ENCODE data around the gene TMEM247. TPM values are rescaled to one million over a fixed set of nuclear protein-coding genes. Genes with fewer than 3 reads are reported as not detected.
"Not testable (repeated sequence)": the region's sequence is repeated elsewhere in the genome, so short reads cannot be mapped to it uniquely, and the experiment has no call there.

Gene TMEM247
- total RNA-seq, 1 experiment from 2014 or later, result not detected

- Histone ChIP-seq H3K4me2 (ENCODE audit: low read depth, low read length, poor library complexity, severe bottlenecking) (no peak overlapping the region), H3K9ac (ENCODE audit: low read length) (no peak overlapping the region), H3K4me3 (ENCODE audit: low read length) (no peak overlapping the region), H3K79me2 (ENCODE audit: low read length) (no peaks in the 10 kb centered on the region), H3K9me3 (ENCODE audit: low read length) (0 out of 2 replicates have a peak, but pooled peaks cover 4% of the 10 kb centered on the region), H3K4me1 (ENCODE audit: low read length) (no peaks in the 10 kb centered on the region), H2AFZ (ENCODE audit: low read length) (no peak overlapping the region), H4K20me1 (ENCODE audit: insufficient read depth, low read depth, low read length) (no peaks in the 10 kb centered on the region), H3K27ac (ENCODE audit: low read length) (no peak overlapping the region), H3K36me3 (ENCODE audit: insufficient read depth, low read length) (no peaks in the 10 kb centered on the region), H3K27me3 (ENCODE audit: low read length) (no peaks in the 10 kb centered on the region; the same call in 1 of the 2 replicates), H3K9me2 (replicated peaks; ENCODE audit: insufficient read depth, low read length) (no peaks in the 10 kb centered on the region)
- no peak for DNase-seq
Observed at GRCh38 chr2:46514738-46515137, 35.4 kb downstream of the TMEM247 start.

DNA sequence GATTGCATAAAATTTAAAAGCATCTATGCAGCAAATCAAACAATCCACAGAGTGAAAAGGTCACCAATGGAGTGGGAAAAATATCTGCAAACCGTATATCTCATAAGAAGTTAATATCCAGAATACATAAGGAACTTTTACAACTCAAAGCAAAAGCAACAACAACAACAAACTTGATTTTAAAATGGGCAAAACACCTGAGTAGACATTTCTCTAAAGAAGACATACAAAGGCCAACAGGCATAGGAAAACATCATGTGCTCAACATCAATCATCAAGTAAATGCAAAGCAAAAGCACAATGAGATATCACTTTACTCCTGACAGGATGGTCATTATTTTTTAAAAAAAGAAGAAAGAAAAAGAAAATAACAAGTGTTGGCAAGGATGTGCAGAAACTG is 38.1 kb downstream of the TMEM247 start:
- no peaks in the 10 kb centered on the region for H3K4me1 ChIP-seq (ENCODE audit: low read length)
- no peak overlapping the region for H3K4me3 ChIP-seq (ENCODE audit: low read length)

GRCh38 chr2:46518861-46519260 is 39.5 kb downstream of the TMEM247 start:
- H3K27ac ChIP-seq (ENCODE audit: low read length), result no peak overlapping the region
- no peak overlapping the region for H2AFZ ChIP-seq (ENCODE audit: low read length)
- H3K9me3 ChIP-seq (ENCODE audit: low read length), result 0 out of 2 replicates have a peak, but pooled peaks cover 4% of the 10 kb centered on the region
- no peaks in the 10 kb centered on the region for H3K79me2 ChIP-seq (ENCODE audit: low read length)
- no peaks in the 10 kb centered on the region for H3K9me2 ChIP-seq (replicated peaks; ENCODE audit: insufficient read depth, low read length)
- no peak overlapping the region for H3K4me3 ChIP-seq (ENCODE audit: low read length)
- H3K4me2 ChIP-seq (ENCODE audit: low read depth, low read length, poor library complexity, severe bottlenecking), result no peak overlapping the region
- H3K27me3 ChIP-seq (ENCODE audit: low read length), result no peaks in the 10 kb centered on the region; the same call in 1 of the 2 replicates
- no peaks in the 10 kb centered on the region for H3K36me3 ChIP-seq (ENCODE audit: insufficient read depth, low read length)
- no peak overlapping the region for H3K9ac ChIP-seq (ENCODE audit: low read length)
- no peaks in the 10 kb centered on the region for H3K4me1 ChIP-seq (ENCODE audit: low read length)
- no peak for DNase-seq
- H4K20me1 ChIP-seq (ENCODE audit: insufficient read depth, low read depth, low read length), result no peaks in the 10 kb centered on the region

More for the DNA sequence above, 38.1 kb downstream of the TMEM247 start:
- Histone ChIP-seq H3K9me2 (replicated peaks; ENCODE audit: insufficient read depth, low read length) (no peaks in the 10 kb centered on the region), H3K9ac (ENCODE audit: low read length) (no peak overlapping the region), H3K36me3 (ENCODE audit: insufficient read depth, low read length) (no peaks in the 10 kb centered on the region), H3K79me2 (ENCODE audit: low read length) (no peaks in the 10 kb centered on the region), H3K27ac (ENCODE audit: low read length) (no peak overlapping the region), H3K27me3 (ENCODE audit: low read length) (no peaks in the 10 kb centered on the region; the same call in 1 of the 2 replicates), H3K4me2 (ENCODE audit: low read depth, low read length, poor library complexity, severe bottlenecking) (no peak overlapping the region), H3K9me3 (ENCODE audit: low read length) (0 out of 2 replicates have a peak, but pooled peaks cover 4% of the 10 kb centered on the region), H4K20me1 (ENCODE audit: insufficient read depth, low read depth, low read length) (no peaks in the 10 kb centered on the region), H2AFZ (ENCODE audit: low read length) (no peak overlapping the region)
- DNase-seq, result no peak

DNA sequence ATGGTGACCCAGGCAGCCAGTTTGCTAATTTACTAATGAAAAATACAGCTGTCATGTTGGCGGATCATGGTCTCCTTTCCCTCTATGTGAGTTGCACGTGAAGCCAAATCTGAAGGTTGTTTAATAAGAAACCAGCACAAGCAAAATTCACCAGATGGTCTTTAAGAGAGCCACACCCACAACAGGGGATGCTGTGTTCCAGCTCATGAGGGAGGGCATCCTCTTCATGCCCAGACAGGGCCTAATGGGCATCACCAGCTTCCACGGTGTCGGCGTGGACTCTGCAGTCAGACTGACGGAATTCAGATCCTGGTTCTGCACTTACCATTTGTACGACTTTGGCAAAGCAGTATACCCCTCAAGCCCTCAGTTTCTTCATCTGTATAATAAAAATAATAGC is 39.9 kb downstream of the TMEM247 start:
- DNase-seq, result no peak
- Histone ChIP-seq H4K20me1 (ENCODE audit: insufficient read depth, low read depth, low read length) (no peaks in the 10 kb centered on the region), H3K4me2 (ENCODE audit: low read depth, low read length, poor library complexity, severe bottlenecking) (no peak overlapping the region), H3K9me2 (replicated peaks; ENCODE audit: insufficient read depth, low read length) (no peaks in the 10 kb centered on the region), H3K27ac (ENCODE audit: low read length) (no peak overlapping the region), H3K79me2 (ENCODE audit: low read length) (no peaks in the 10 kb centered on the region), H3K27me3 (ENCODE audit: low read length) (no peaks in the 10 kb centered on the region; the same call in 1 of the 2 replicates), H3K36me3 (ENCODE audit: insufficient read depth, low read length) (no peaks in the 10 kb centered on the region), H3K4me1 (ENCODE audit: low read length) (no peaks in the 10 kb centered on the region), H2AFZ (ENCODE audit: low read length) (no peak overlapping the region), H3K9me3 (ENCODE audit: low read length) (0 out of 2 replicates have a peak, but pooled peaks cover 3% of the 10 kb centered on the region), H3K9ac (ENCODE audit: low read length) (no peak overlapping the region), H3K4me3 (ENCODE audit: low read length) (no peak overlapping the region)

DNA sequence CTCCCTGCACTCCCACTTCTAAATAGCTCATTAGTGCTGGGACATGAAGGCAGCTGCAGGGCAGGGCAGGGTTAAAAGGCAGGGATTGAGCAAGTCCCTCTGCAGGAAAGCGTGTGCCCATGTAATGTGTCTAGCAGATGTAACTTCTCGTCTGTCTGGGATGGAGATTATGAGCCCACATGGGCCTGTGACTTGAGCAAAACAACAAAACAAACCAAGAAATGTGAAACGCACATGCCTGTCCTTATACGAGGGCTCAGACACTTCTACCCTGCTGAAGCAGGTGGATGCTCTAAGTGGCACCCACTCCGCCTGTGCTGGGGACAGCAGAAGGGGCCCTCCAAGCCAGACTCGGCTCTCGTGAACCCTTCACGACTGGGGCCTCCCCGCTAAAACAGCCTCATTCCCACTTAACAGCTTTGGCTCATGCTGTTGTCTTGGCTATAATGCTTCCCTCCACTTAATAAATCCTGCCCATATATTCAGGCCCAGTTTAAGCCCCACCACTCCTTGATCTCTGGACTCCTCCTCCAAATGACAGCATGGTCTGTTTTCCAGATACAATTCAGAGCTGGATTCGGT is 40.9 kb downstream of the TMEM247 start:
- Histone ChIP-seq H3K4me3 (ENCODE audit: low read length) (no peak overlapping the region), H3K27me3 (ENCODE audit: low read length) (no peaks in the 10 kb centered on the region), H3K9me3 (ENCODE audit: low read length) (no peaks in the 10 kb centered on the region), H2AFZ (ENCODE audit: low read length) (no peak overlapping the region), H3K36me3 (ENCODE audit: insufficient read depth, low read length) (no peaks in the 10 kb centered on the region), H3K4me1 (ENCODE audit: low read length) (no peaks in the 10 kb centered on the region), H3K9ac (ENCODE audit: low read length) (no peak overlapping the region), H4K20me1 (ENCODE audit: insufficient read depth, low read depth, low read length) (no peaks in the 10 kb centered on the region), H3K27ac (ENCODE audit: low read length) (no peak overlapping the region), H3K9me2 (replicated peaks; ENCODE audit: insufficient read depth, low read length) (no peaks in the 10 kb centered on the region), H3K79me2 (ENCODE audit: low read length) (no peaks in the 10 kb centered on the region), H3K4me2 (ENCODE audit: low read depth, low read length, poor library complexity, severe bottlenecking) (no peak overlapping the region)
- no peak for DNase-seq

DNA sequence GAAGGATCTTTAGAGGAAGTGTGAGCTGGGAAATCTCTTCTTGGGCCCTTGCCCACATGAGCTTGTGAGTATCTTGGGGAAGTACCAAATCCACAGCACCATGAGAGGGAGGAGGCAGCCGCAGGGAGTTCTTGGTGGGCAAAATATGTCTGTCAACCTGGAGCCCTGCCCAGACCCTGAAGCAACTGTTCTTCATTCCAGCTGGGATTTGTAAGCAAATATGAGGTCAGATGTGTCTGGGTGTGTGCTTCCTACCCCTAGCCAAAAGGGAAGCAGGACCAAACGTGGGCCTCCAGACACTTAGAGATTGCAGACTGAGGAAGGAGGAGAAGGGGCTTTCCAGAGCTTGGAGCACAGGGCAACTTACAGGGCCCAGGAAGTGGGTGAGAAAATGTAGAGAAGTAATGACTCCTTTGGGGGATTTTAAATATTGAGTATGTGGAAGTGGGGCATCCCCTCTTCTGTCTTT is 41.9 kb downstream of the TMEM247 start:
- Histone ChIP-seq H3K79me2 (ENCODE audit: low read length) (no peaks in the 10 kb centered on the region), H3K27me3 (ENCODE audit: low read length) (no peaks in the 10 kb centered on the region), H3K9me2 (replicated peaks; ENCODE audit: insufficient read depth, low read length) (no peaks in the 10 kb centered on the region), H3K4me1 (ENCODE audit: low read length) (no peaks in the 10 kb centered on the region), H3K9me3 (ENCODE audit: low read length) (no peaks in the 10 kb centered on the region), H3K36me3 (ENCODE audit: insufficient read depth, low read length) (no peaks in the 10 kb centered on the region), H3K4me3 (ENCODE audit: low read length) (no peak overlapping the region), H3K4me2 (ENCODE audit: low read depth, low read length, poor library complexity, severe bottlenecking) (no peak overlapping the region), H3K9ac (ENCODE audit: low read length) (no peak overlapping the region), H3K27ac (ENCODE audit: low read length) (no peak overlapping the region), H4K20me1 (ENCODE audit: insufficient read depth, low read depth, low read length) (no peaks in the 10 kb centered on the region), H2AFZ (ENCODE audit: low read length) (no peak overlapping the region)
- no peak for DNase-seq

- H3K4me1 ChIP-seq (ENCODE audit: low read length); H3K9me3 ChIP-seq (ENCODE audit: low read length); H3K4me3 ChIP-seq (ENCODE audit: low read length); H2AFZ ChIP-seq (ENCODE audit: low read length); H4K20me1 ChIP-seq (ENCODE audit: insufficient read depth, low read depth, low read length); H3K9me2 ChIP-seq (replicated peaks; ENCODE audit: insufficient read depth, low read length); H3K36me3 ChIP-seq (ENCODE audit: insufficient read depth, low read length); DNase-seq; H3K27ac ChIP-seq (ENCODE audit: low read length); H3K4me2 ChIP-seq (ENCODE audit: low read depth, low read length, poor library complexity, severe bottlenecking); H3K9ac ChIP-seq (ENCODE audit: low read length); H3K79me2 ChIP-seq (ENCODE audit: low read length); H3K27me3 ChIP-seq (ENCODE audit: low read length): not testable (repeated sequence)
Observed at GRCh38 chr2:46522385-46522784, 43.0 kb downstream of the TMEM247 start.

- no peak overlapping the region for H3K9ac ChIP-seq (ENCODE audit: low read length)
- no peak overlapping the region for H3K4me3 ChIP-seq (ENCODE audit: low read length)
- no peak overlapping the region for H3K4me2 ChIP-seq (ENCODE audit: low read depth, low read length, poor library complexity, severe bottlenecking)
- H3K9me2 ChIP-seq (replicated peaks; ENCODE audit: insufficient read depth, low read length), result no peaks in the 10 kb centered on the region
- H3K27ac ChIP-seq (ENCODE audit: low read length), result no peak overlapping the region
- H4K20me1 ChIP-seq (ENCODE audit: insufficient read depth, low read depth, low read length), result no peaks in the 10 kb centered on the region
- H3K79me2 ChIP-seq (ENCODE audit: low read length), result no peaks in the 10 kb centered on the region
- DNase-seq, result no peak
- H3K27me3 ChIP-seq (ENCODE audit: low read length), result no peaks in the 10 kb centered on the region
- no peaks in the 10 kb centered on the region for H3K36me3 ChIP-seq (ENCODE audit: insufficient read depth, low read length)
- H2AFZ ChIP-seq (ENCODE audit: low read length), result no peak overlapping the region
- H3K9me3 ChIP-seq (ENCODE audit: low read length), result no peaks in the 10 kb centered on the region
- H3K4me1 ChIP-seq (ENCODE audit: low read length), result no peaks in the 10 kb centered on the region
Observed at GRCh38 chr2:46525522-46526155, 46.3 kb downstream of the TMEM247 start.

All from Karpas-422 (cell line).